C1 segment of cervical spinal cord (tissue), 14 donors: ENCODE data around the gene IMPG2.

Experiments used
- DNase-seq, 14 donors: peaks; one replicate each; lab custom pipeline; 2025; lab: John Stamatoyannopoulos, UW

Gene IMPG2

GRCh38 chr3:101184111-101184510 lies 136.3 kb downstream of the IMPG2 start:
- no peak for DNase-seq

- no peak for DNase-seq
Measured at GRCh38 chr3:101183151-101183550, 137.2 kb downstream of the IMPG2 start.

- DNase-seq: no peak
Measured at GRCh38 chr3:101182734-101183133, 137.6 kb downstream of the IMPG2 start.

DNA sequence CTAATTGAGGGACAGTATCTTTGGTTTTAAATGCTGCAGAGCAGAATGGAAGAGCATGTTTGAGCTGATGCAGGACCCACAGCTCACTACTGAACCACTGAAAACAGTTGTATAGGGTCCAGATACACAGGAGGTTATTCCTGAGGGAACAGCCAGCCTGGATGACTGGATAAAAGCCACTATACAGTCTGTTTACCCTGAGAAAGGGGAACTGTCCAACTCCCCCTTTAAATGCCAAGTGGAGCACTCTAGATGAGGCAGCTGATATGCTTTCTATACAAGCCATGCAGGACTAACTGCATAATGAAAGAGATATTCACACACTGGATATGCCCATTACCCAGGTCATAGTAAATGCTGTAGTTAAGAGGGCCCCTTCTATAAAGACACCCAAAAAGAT lies 138.6 kb downstream of the IMPG2 start:
- DNase-seq: no peak

- no peak for DNase-seq
Measured at GRCh38 chr3:101179637-101180036, 140.7 kb downstream of the IMPG2 start.

DNA sequence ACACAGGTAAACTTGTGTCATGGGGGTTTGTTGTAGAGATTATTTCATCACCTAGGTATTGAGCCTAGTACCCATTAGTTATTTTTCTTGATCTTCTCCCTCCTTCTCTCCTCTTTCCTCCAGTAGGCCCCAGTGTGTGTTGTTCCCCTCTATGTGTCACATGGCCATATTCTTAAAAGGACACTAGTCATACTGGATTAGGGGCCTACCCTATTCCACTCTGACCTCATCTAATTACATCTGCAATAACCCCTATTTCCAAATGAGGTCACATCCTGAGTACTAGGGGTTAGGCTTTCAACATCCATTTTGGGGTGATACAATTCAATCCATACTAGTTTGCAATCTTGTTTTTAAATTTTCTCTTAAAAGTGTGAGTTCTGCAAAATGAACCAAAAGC lies 142.8 kb downstream of the IMPG2 start:
- no peak for DNase-seq
